ENCODE data around the gene PLPPR5.

Gene PLPPR5

GRCh38 chr1:98842241-98842640 lies 162.4 kb downstream of the PLPPR5 start:
- Histone ChIP-seq H3K27ac (ENCODE audit: low read depth, low read length) (no peak overlapping the region), H3K27me3 (ENCODE audit: low read length) (no peaks in the 10 kb centered on the region), H2AFZ (ENCODE audit: low read depth, low read length, severe bottlenecking) (no peak overlapping the region), H3K36me3 (ENCODE audit: low read length) (no peaks in the 10 kb centered on the region), H3K79me2 (ENCODE audit: insufficient read depth, low read length) (no peaks in the 10 kb centered on the region), H3F3A (ENCODE audit: insufficient read depth) (no peaks in the 10 kb centered on the region), H3K9ac (ENCODE audit: low read length) (no peak overlapping the region), H3K4me3 (ENCODE audit: insufficient read depth, low read length, poor library complexity, severe bottlenecking) (no peak overlapping the region), H3K9me2 (replicated peaks; ENCODE audit: insufficient read depth, low read length) (no peaks in the 10 kb centered on the region), H3K4me2 (ENCODE audit: low read depth, low read length, poor library complexity, severe bottlenecking) (no peak overlapping the region), H3K9me3 (ENCODE audit: insufficient read depth, low read length) (no peaks in the 10 kb centered on the region), H4K20me1 (ENCODE audit: low read depth, low read length) (no peaks in the 10 kb centered on the region)
- no peak for TF ChIP-seq EZH2phosphoT487 (conservative IDR thresholded peaks at IDR 0.05; ENCODE audit: low read length)
- TF ChIP-seq, protein P1, sequence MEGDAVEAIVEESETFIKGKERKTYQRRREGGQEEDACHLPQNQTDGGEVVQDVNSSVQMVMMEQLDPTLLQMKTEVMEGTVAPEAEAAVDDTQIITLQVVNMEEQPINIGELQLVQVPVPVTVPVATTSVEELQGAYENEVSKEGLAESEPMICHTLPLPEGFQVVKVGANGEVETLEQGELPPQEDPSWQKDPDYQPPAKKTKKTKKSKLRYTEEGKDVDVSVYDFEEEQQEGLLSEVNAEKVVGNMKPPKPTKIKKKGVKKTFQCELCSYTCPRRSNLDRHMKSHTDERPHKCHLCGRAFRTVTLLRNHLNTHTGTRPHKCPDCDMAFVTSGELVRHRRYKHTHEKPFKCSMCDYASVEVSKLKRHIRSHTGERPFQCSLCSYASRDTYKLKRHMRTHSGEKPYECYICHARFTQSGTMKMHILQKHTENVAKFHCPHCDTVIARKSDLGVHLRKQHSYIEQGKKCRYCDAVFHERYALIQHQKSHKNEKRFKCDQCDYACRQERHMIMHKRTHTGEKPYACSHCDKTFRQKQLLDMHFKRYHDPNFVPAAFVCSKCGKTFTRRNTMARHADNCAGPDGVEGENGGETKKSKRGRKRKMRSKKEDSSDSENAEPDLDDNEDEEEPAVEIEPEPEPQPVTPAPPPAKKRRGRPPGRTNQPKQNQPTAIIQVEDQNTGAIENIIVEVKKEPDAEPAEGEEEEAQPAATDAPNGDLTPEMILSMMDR (IDR thresholded peaks at IDR 0.05; ENCODE audit: insufficient read depth, low read length, poor library complexity, severe bottlenecking): no peak

Measured in SU-DHL-6 (cell line).